Suprapubic skin (tissue), 4 donors: Measurements from ENCODE around the gene STK17A.

Experiments used
- POLR2A ChIP-seq, 2 donors: fragments of 450-650 bp; IDR thresholded peaks; one replicate each; pipeline ENCODE4 v1.6.1; 2017; ENCODE audit warnings: antibody characterized with exemption in 2 of 2, mild to moderate bottlenecking in 2 of 2, moderate library complexity in 2 of 2
- POLR2AphosphoS5 ChIP-seq, 3 donors: sonication (generic); formaldehyde crosslinking; IDR thresholded peaks; one replicate each; pipeline ENCODE4 v1.6.1; 2017; ENCODE audit warnings: antibody characterized with exemption in 3 of 3
- TF ChIP-seq, protein P1 (sequence below), 2 donors: fragments of 200-600 bp in 1 of 2; fragments of 450-650 bp in 1 of 2; sonication (generic) in 1 of 2; IDR thresholded peaks; one replicate each; pipeline ENCODE4 v1.5.1; 2016 to 2019; ENCODE audit warnings: antibody characterized with exemption in 2 of 2, mild to moderate bottlenecking in 1 of 2, moderate library complexity in 1 of 2

DNA sequence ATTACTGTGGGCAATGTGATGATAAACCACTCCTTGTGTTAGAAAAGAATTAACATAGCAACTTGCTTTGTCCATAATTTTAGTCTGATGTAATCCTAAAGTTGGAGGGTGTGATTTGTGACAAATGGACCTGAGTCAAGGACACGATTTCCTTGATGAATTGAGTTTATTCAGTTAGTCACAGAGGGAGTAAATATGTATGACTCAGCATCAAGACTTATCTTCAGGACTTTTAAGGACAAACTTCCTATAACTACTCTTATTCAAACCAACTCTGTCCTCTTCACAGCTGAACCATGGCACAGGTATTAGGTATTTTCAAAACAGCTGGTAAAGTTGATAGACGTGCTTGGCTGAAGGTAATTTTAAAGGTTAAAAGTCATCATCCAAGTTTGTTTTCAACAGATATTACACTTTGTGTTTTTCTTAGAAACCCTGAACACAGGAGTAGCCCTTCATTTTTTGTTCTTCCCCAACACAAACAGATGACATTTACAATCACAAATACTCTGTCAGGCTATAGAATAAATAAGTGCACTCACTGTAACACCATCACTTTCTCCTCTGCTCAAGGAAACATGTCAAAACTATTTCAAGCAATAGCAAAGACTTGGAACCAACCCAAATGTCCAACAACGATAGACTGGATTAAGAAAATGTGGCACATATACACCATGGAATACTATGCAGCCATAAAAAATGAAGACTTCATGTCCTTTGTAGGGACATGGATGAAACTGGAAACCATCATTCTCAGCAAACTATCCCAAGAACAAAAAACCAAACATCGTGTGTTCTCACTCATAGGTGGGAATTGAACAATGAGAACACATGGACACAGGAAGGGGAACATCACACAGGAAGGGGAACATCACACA is 91.9 kb downstream of the STK17A start:
- no peak for TF ChIP-seq POLR2AphosphoS5 (IDR thresholded peaks at IDR 0.05)
- TF ChIP-seq, protein P1, sequence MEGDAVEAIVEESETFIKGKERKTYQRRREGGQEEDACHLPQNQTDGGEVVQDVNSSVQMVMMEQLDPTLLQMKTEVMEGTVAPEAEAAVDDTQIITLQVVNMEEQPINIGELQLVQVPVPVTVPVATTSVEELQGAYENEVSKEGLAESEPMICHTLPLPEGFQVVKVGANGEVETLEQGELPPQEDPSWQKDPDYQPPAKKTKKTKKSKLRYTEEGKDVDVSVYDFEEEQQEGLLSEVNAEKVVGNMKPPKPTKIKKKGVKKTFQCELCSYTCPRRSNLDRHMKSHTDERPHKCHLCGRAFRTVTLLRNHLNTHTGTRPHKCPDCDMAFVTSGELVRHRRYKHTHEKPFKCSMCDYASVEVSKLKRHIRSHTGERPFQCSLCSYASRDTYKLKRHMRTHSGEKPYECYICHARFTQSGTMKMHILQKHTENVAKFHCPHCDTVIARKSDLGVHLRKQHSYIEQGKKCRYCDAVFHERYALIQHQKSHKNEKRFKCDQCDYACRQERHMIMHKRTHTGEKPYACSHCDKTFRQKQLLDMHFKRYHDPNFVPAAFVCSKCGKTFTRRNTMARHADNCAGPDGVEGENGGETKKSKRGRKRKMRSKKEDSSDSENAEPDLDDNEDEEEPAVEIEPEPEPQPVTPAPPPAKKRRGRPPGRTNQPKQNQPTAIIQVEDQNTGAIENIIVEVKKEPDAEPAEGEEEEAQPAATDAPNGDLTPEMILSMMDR (IDR thresholded peaks at IDR 0.05): no peak
- no peak for TF ChIP-seq POLR2A (IDR thresholded peaks at IDR 0.05)
